GM12878 (cell line): ENCODE measurements around the gene RERGL. TPM values are rescaled to one million over a fixed set of nuclear protein-coding genes. Genes with fewer than 3 reads are reported as not detected.

Experiments used
- ATAC-seq: fragments of 200-7000 bp; cut with Tn5 transposase; 3 replicates; pipeline ENCODE4 v1.9.1; 2020; ENCODE audit warnings: mild to moderate bottlenecking, moderate library complexity
- BruUV-seq: library from RNA; stranded (reverse); fragments of 400-500 nt; replicated peaks from 2 replicates; lab custom pipeline; 2021; lab: Mats Ljungman, UMichigan
- CTCF ChIA-PET: fragments of 300-600 bp; sonication (Branson Sonifier 250); formaldehyde crosslinking; extraction: SDS; loops from one replicate; lab custom pipeline; 2021; ENCODE audit warnings: inconsistent platforms; lab: Yijun Ruan, JAX
- POLR2A ChIA-PET: fragments of 350-600 bp; formaldehyde crosslinking; extraction: SDS; loops from one replicate; lab custom pipeline; 2021; ENCODE audit warnings: inconsistent platforms; lab: Charles Lee
- RAD21 ChIA-PET: fragments of 300-600 bp; sonication (Branson Sonifier 250); formaldehyde crosslinking; loops from one replicate; lab custom pipeline; 2023; ENCODE audit warnings: antibody characterized with exemption; ENCODE audit not compliant: unreplicated experiment; lab: Charles Lee
- SMC1A ChIA-PET: fragments of 300-600 bp; sonication (Branson Sonifier 250); formaldehyde crosslinking; loops from one replicate; lab custom pipeline; 2023; ENCODE audit not compliant: unreplicated experiment, uncharacterized antibody; lab: Charles Lee
- DNase-seq: peaks from one replicate; pipeline ENCODE4 v3.0.0-alpha.2; 2011; ENCODE audit warnings: low read depth, low spot score
- FAIRE-seq: peaks from 3 replicates; lab custom pipeline; 2011; peaks lifted over from hg19 to GRCh38; lab: Jason Lieb, UNC
- H2AFZ ChIP-seq: 2 replicates; pipeline ENCODE4 v1.6.0; 2011; ENCODE audit warnings: low read depth, low read length, control low read depth; ENCODE audit not compliant: control insufficient read depth
- H3K27ac ChIP-seq: 2 replicates; pipeline ENCODE4 v1.5.1; 2011; ENCODE audit warnings: control low read depth; ENCODE audit not compliant: control insufficient read depth, insufficient read depth
- H3K27me3 ChIP-seq, 2 experiments: replicated peaks in 1 of 2; 2 replicates each; pipeline versions ENCODE4 v1.6.0 to v1.6.1; 2011; ENCODE audit warnings: low read length in 1 of 2; ENCODE audit not compliant: control insufficient read depth in 2 of 2, insufficient read depth in 2 of 2
- H3K36me3 ChIP-seq, 2 experiments: 2 replicates each; pipeline ENCODE4 v1.5.1; 2011; ENCODE audit warnings: low read length in 1 of 2; ENCODE audit not compliant: control insufficient read depth in 2 of 2, insufficient read depth in 2 of 2
- H3K4me1 ChIP-seq: 2 replicates; pipeline ENCODE4 v1.6.1; 2011; ENCODE audit warnings: mild to moderate bottlenecking, low read length, moderate library complexity, mixed read lengths; ENCODE audit not compliant: control insufficient read depth, insufficient read depth
- H3K4me2 ChIP-seq: 2 replicates; pipeline ENCODE4 v1.6.0; 2011; ENCODE audit warnings: control low read depth; ENCODE audit not compliant: control insufficient read depth, insufficient read depth
- H3K4me3 ChIP-seq: fragments of 200-600 bp; sonication (generic); 2 replicates; pipeline ENCODE4 v1.5.1; 2016
- H3K79me2 ChIP-seq: 2 replicates; pipeline ENCODE4 v1.6.0; 2011; ENCODE audit warnings: low read length; ENCODE audit not compliant: control insufficient read depth, insufficient read depth
- H3K9ac ChIP-seq: 2 replicates; pipeline ENCODE4 v1.8.0; 2011; ENCODE audit warnings: low read length, control low read depth, mixed read lengths; ENCODE audit not compliant: control insufficient read depth, insufficient read depth
- H3K9me3 ChIP-seq: replicated peaks from 3 replicates; pipeline ENCODE4 v1.5.1; 2011; ENCODE audit warnings: mild to moderate bottlenecking, low read length; ENCODE audit not compliant: control insufficient read depth, insufficient read depth
- H4K20me1 ChIP-seq: 2 replicates; pipeline ENCODE4 v1.6.0; 2011; ENCODE audit not compliant: control insufficient read depth, insufficient read depth
- ATF7 ChIP-seq: fragments of 450-650 bp; IDR thresholded peaks from 2 replicates; pipeline ENCODE4 v1.6.1; 2016; ENCODE audit warnings: low read depth, mild to moderate bottlenecking
- BCL11A ChIP-seq: IDR thresholded peaks from 2 replicates; pipeline ENCODE4 v1.6.1; 2011; ENCODE audit warnings: low read depth, low read length
- BMI1 ChIP-seq: fragments of 450-650 bp; IDR thresholded peaks from 2 replicates; pipeline ENCODE4 v1.6.1; 2016; ENCODE audit warnings: mild to moderate bottlenecking, moderate library complexity, borderline replicate concordance
- BRCA1 ChIP-seq: IDR thresholded peaks from 2 replicates; pipeline ENCODE4 v1.6.1; 2011; ENCODE audit warnings: low read depth, low read length, improper control_type of control experiment
- EED ChIP-seq: sonication (generic); IDR thresholded peaks from 2 replicates; pipeline ENCODE4 v1.6.1; 2016; ENCODE audit warnings: antibody characterized with exemption, low read depth
- ESRRA ChIP-seq: IDR thresholded peaks from 2 replicates; pipeline ENCODE4 v1.6.1; 2012; ENCODE audit warnings: mild to moderate bottlenecking, low read length, improper control_type of control experiment
- FOS ChIP-seq: IDR thresholded peaks from 3 replicates; pipeline ENCODE4 v1.6.1; 2011; ENCODE audit warnings: borderline replicate concordance; ENCODE audit not compliant: insufficient read length; ENCODE audit errors: extremely low read depth
- KAT2A ChIP-seq: conservative IDR thresholded peaks from 2 replicates; pipeline ENCODE4 v1.6.1; 2011; ENCODE audit warnings: low read depth, low read length; ENCODE audit not compliant: control insufficient read depth
- KDM1A ChIP-seq: fragments of 200-600 bp; sonication (generic); IDR thresholded peaks from 2 replicates; pipeline ENCODE4 v1.6.1; 2016; ENCODE audit warnings: borderline replicate concordance
- MTA2 ChIP-seq: fragments of 450-650 bp; IDR thresholded peaks from 2 replicates; pipeline ENCODE4 v1.6.1; 2016; ENCODE audit warnings: low read depth, mild to moderate bottlenecking, moderate library complexity
- NFIC ChIP-seq: IDR thresholded peaks from 2 replicates; pipeline ENCODE4 v1.6.1; 2012; ENCODE audit warnings: low read depth, mild to moderate bottlenecking, inconsistent platforms, low read length, moderate library complexity
- NFYA ChIP-seq: IDR thresholded peaks from 2 replicates; pipeline ENCODE4 v1.6.1; 2011; ENCODE audit warnings: low read depth, mild to moderate bottlenecking, low read length, improper control_type of control experiment, borderline replicate concordance
- PAX5 ChIP-seq: IDR thresholded peaks from 2 replicates; pipeline ENCODE4 v1.6.1; 2011; ENCODE audit warnings: low read depth, low read length, borderline replicate concordance
- SKIL ChIP-seq: fragments of 450-650 bp; IDR thresholded peaks from 2 replicates; pipeline ENCODE4 v1.6.1; 2017; ENCODE audit warnings: mild to moderate bottlenecking, low read depth, inconsistent platforms; ENCODE audit not compliant: poor library complexity, severe bottlenecking
- TBL1XR1 ChIP-seq: IDR thresholded peaks from 2 replicates; pipeline ENCODE4 v1.6.1; 2012; ENCODE audit warnings: low read depth, low read length, improper control_type of control experiment
- WRNIP1 ChIP-seq: IDR thresholded peaks from 2 replicates; pipeline ENCODE4 v1.6.1; 2011; ENCODE audit warnings: low read depth, low read length, improper control_type of control experiment, borderline replicate concordance
- ZNF24 ChIP-seq: fragments of 450-650 bp; IDR thresholded peaks from 2 replicates; pipeline ENCODE4 v1.6.1; 2017; ENCODE audit warnings: antibody characterized with exemption, mild to moderate bottlenecking
- ZNF687 ChIP-seq: fragments of 450-650 bp; IDR thresholded peaks from 2 replicates; pipeline ENCODE4 v1.6.1; 2017; ENCODE audit warnings: mild to moderate bottlenecking, moderate library complexity
- ZZZ3 ChIP-seq: IDR thresholded peaks from 2 replicates; pipeline ENCODE4 v1.6.1; 2011; ENCODE audit warnings: low read depth; ENCODE audit not compliant: control insufficient read depth, insufficient read length
- WGBS: methylation state at CpG from one replicate; pipeline ENCODE4 v1.1.6; 2016; ENCODE audit warnings: low lambda C conversion rate; ENCODE audit not compliant: insufficient replicate concordance, insufficient coverage; ENCODE audit errors: missing lambda C conversion rate; 5-methylcytosine and 5-hydroxymethylcytosine counted together
- in situ Hi-C: fragments of 300-500 bp; cut with MboI; formaldehyde crosslinking; loops from 9 replicates; pipeline ENCODE4 v1.14.3; 2018; ENCODE audit warnings: mixed read lengths
- intact Hi-C: fragments of 100-400 bp; cut with micrococcal nuclease; formaldehyde crosslinking; loops from one replicate; pipeline ENCODE4 v1.14.2; 2022; ENCODE audit not compliant: unreplicated experiment
- polyA plus RNA-seq, 11 experiments: library from polyadenylated mRNA; depleted of rRNA in 4 of 11; unstranded in 6 of 11; stranded (reverse) in 5 of 11; fragments of >200 nt; fragmentation: Nextera tagmentation in 4 of 11; fragmentation: Illumina TruSeq in 1 of 11; extraction: Ambion mirVana in 4 of 11; extraction: Trizol in 1 of 11; gene quantifications; 1 replicate in 1 of 11; 2 replicates in 10 of 11; pipeline versions ENCODE4 v1.2.1 to v1.2.3, GENCODE V29; 2011 to 2016; ENCODE audit warnings: inconsistent platforms in 2 of 11, missing spikeins in 2 of 11, low read depth in 1 of 11
- total RNA-seq, 4 experiments: library from RNA; depleted of rRNA in 3 of 4; stranded (reverse); fragments of >200 nt in 3 of 4; fragmentation: Illumina TruSeq in 1 of 4; extraction: Trizol in 1 of 4; gene quantifications; 2 replicates each; pipeline versions ENCODE4 v1.2.1 to v1.2.3, GENCODE V29; 2013 to 2021

Gene RERGL
- total and polyA plus RNA-seq, 10 of the 15 experiments (the other 5 are each of a cell fraction or from before 2014, with no cell fraction given), result 0.10 to 0.28 (median 0.14) TPM; not detected in 3

GRCh38 chr12:18120899-18121298 is 30.9 kb upstream of the RERGL start:
- CTCF ChIA-PET, result no interaction called here
- Histone ChIP-seq H3K36me3 (no peaks in the 10 kb centered on the region), H3K9me3 (no peaks in the 10 kb centered on the region; the same call in 2 of the 3 replicates), H4K20me1 (no peaks in the 10 kb centered on the region), H2AFZ (no peak overlapping the region), H3K4me1 (no peaks in the 10 kb centered on the region), H3K9ac (no peak overlapping the region), H3K27ac (no peak overlapping the region), H3K79me2 (no peaks in the 10 kb centered on the region), H3K27me3 (no peaks in the 10 kb centered on the region), H3K4me3 (no peak overlapping the region), H3K4me2 (no peak overlapping the region)
- in situ Hi-C loops, result no loop called here
- 5% methylated on average over 1 of the region's 1 CpG for WGBS
- no peak for FAIRE-seq
- no peak for DNase-seq
- ATAC-seq, result no peak
- RAD21 ChIA-PET, result no interaction called here
- SMC1A ChIA-PET, result interaction anchor here (1.4 kb wide), 1 partner anchor 15 kb away, joined by 3 read pairs; no protein-coding TSS in a partner anchor
- intact Hi-C loops, result no loop called here
- POLR2A ChIA-PET, result no interaction called here
- BruUV-seq, result no TSS peak
- no peak for TF ChIP-seq WRNIP1
- no peak for TF ChIP-seq ZZZ3
- no peak for TF ChIP-seq PAX5
- TF ChIP-seq KAT2A, result no peak
- TF ChIP-seq BMI1, result no peak
- no peak for TF ChIP-seq ZNF687
- TF ChIP-seq TBL1XR1, result no peak
- TF ChIP-seq NFYA, result no peak
- no peak for TF ChIP-seq ATF7
- TF ChIP-seq FOS, result no peak
- no peak for TF ChIP-seq SKIL
- no peak for TF ChIP-seq KDM1A
- no peak for TF ChIP-seq BCL11A
- no peak for TF ChIP-seq ESRRA
- TF ChIP-seq MTA2, result no peak
- no peak for TF ChIP-seq ZNF24
- TF ChIP-seq EED, result no peak
- TF ChIP-seq NFIC, result no peak
- TF ChIP-seq BRCA1, result no peak
